ENCODE measurements around the gene NOSIP. TPM values are rescaled to one million over a fixed set of nuclear protein-coding genes. Genes with fewer than 3 reads are reported as not detected.

The NOSIP gene
- polyA plus RNA-seq, 2 donors: 57.9 to 61.8 TPM

DNA sequence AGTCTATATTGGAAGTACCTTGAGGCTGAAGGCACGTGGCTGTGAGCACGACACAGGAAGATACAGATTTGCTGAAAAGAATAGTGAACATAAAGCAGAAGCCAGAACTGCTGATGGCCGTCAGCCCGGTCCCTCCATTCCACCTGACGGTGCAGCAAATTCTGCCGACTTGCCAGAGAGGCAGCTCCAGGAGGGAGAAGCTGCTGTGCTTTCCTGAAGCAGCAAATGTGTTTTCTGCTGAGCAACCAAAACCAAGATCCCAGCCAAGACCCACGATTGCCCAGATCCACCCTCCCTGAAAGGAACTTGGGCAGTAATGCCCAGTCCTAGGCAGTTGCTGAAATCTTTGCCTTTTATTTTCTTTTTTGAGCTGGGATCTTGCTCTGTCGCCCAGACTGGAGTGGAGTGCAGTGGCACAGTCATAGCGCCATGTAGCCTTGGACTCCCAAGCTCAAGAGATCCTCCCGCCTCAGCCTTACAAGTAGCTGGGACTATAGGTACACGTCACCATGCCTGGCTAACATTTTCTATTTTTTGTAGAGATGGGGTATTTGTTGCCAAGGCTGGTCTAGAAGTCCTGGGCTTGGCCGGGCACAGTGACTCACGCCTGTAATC, 59.5 kb downstream of the NOSIP start:
- peaks cover 0 to 2% of the 10 kb centered on the region in 2 donors for H3K4me1 ChIP-seq (ENCODE audit: control insufficient read depth in 2 of 2, insufficient read depth in 2 of 2, low read length in 1 of 2)
- H3K4me3 ChIP-seq (ENCODE audit: low read depth in 1 of 2, low read length in 2 of 2): no peak overlapping the region
- 79 to 83% methylated on average over 13 of the region's 13 CpGs for WGBS, 2 donors
- no peaks in the 10 kb centered on the region for H3K27me3 ChIP-seq (ENCODE audit: control insufficient read depth in 1 of 2, insufficient read depth in 2 of 2, low read length in 2 of 2)
- H3K36me3 ChIP-seq (ENCODE audit: control insufficient read depth in 2 of 2, insufficient read depth in 2 of 2, low read length in 1 of 2): peaks cover 0 to 2% of the 10 kb centered on the region in 2 donors
- H3K27ac ChIP-seq (ENCODE audit: low read depth in 2 of 2, low read length in 1 of 2): no peak overlapping the region
- H3K9me3 ChIP-seq (ENCODE audit: control insufficient read depth in 2 of 2, insufficient read depth in 1 of 2, low read depth in 1 of 2, low read length in 1 of 2): no peaks in the 10 kb centered on the region

DNA sequence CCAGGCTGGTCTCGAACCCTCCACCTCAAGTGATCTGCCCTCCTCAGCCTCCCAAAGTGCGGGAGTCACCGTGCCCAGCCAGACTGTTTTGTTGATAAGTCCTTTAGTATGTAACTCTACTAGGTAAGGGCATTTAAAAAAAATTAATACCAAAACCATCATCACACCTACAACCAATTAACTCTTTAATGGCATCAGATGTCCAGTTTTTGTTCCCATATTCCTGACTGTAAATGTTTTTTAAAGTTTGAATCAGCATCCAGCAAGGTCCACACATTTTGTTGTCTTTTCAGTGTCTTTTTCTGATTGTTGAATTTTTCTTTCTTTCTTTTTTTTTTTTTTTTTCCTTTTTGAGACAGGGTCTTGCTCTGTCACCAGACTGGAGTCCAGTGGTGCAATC, 62.3 kb downstream of the NOSIP start:
- H3K36me3 ChIP-seq (ENCODE audit: control insufficient read depth in 2 of 2, insufficient read depth in 2 of 2, low read length in 1 of 2): no peaks in the 10 kb centered on the region
- no peaks in the 10 kb centered on the region for H3K27me3 ChIP-seq (ENCODE audit: control insufficient read depth in 1 of 2, insufficient read depth in 2 of 2, low read length in 2 of 2)
- H3K9me3 ChIP-seq (ENCODE audit: control insufficient read depth in 2 of 2, insufficient read depth in 1 of 2, low read depth in 1 of 2, low read length in 1 of 2): no peaks in the 10 kb centered on the region
- WGBS, 2 donors: 97 to 98% methylated on average over 3 of the region's 3 CpGs
- peaks cover 2 to 4% of the 10 kb centered on the region in 2 donors for H3K4me1 ChIP-seq (ENCODE audit: control insufficient read depth in 2 of 2, insufficient read depth in 2 of 2, low read length in 1 of 2)
- no peak overlapping the region for H3K4me3 ChIP-seq (ENCODE audit: low read depth in 1 of 2, low read length in 2 of 2)
- no peak overlapping the region for H3K27ac ChIP-seq (ENCODE audit: low read depth in 2 of 2, low read length in 1 of 2)

DNA sequence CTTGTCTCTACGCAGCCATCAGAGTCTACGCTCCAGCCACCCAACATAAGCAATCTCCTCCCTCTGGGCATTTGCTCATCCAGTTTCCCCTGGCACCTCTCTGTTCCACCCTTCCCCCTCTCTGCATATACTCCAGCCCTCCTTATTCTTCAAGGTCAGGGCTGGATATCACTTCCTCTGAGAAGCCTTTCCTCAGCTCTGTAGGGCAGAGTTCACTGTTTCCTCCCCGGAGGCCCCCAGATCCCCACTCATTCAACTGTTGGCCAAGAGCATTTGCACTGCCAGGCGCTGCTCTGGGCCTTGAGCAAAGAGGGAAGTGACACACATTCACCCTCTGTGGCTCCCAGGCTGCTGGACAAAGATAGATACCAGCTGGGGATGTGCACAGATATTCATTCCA, 64.6 kb downstream of the NOSIP start:
- Histone ChIP-seq H3K9me3 (ENCODE audit: control insufficient read depth in 2 of 2, insufficient read depth in 1 of 2, low read depth in 1 of 2, low read length in 1 of 2) (no peaks in the 10 kb centered on the region), H3K27me3 (ENCODE audit: control insufficient read depth in 1 of 2, insufficient read depth in 2 of 2, low read length in 2 of 2) (no peaks in the 10 kb centered on the region), H3K4me3 (ENCODE audit: low read depth in 1 of 2, low read length in 2 of 2) (no peak overlapping the region), H3K36me3 (ENCODE audit: control insufficient read depth in 2 of 2, insufficient read depth in 2 of 2, low read length in 1 of 2) (no peaks in the 10 kb centered on the region), H3K27ac (ENCODE audit: low read depth in 2 of 2, low read length in 1 of 2) (peak overlapping the region in 1 of 2 donors; percentile 16), H3K4me1 (ENCODE audit: control insufficient read depth in 2 of 2, insufficient read depth in 2 of 2, low read length in 1 of 2) (peaks cover 2 to 4% of the 10 kb centered on the region in 2 donors)
- 62 to 74% methylated on average over 4 of the region's 4 CpGs for WGBS, 2 donors

DNA sequence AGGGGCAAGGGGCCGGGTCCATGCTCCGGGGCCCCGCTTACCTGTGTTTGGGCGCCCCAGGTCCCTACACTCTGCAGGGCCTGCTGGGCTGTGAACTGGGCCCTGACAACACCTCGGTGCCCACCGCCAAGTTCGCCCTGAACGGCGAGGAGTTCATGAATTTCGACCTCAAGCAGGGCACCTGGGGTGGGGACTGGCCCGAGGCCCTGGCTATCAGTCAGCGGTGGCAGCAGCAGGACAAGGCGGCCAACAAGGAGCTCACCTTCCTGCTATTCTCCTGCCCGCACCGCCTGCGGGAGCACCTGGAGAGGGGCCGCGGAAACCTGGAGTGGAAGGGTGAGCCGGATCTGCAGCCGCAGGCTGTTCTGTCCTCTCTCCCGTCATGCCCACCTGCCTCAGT, 66.2 kb downstream of the NOSIP start:
- no peak overlapping the region for H3K4me3 ChIP-seq (ENCODE audit: low read depth in 1 of 2, low read length in 2 of 2)
- H3K4me1 ChIP-seq (ENCODE audit: control insufficient read depth in 2 of 2, insufficient read depth in 2 of 2, low read length in 1 of 2): peaks cover 2 to 4% of the 10 kb centered on the region in 2 donors
- H3K27ac ChIP-seq (ENCODE audit: low read depth in 2 of 2, low read length in 1 of 2): no peak overlapping the region
- H3K36me3 ChIP-seq (ENCODE audit: control insufficient read depth in 2 of 2, insufficient read depth in 2 of 2, low read length in 1 of 2): no peaks in the 10 kb centered on the region
- no peaks in the 10 kb centered on the region for H3K9me3 ChIP-seq (ENCODE audit: control insufficient read depth in 2 of 2, insufficient read depth in 1 of 2, low read depth in 1 of 2, low read length in 1 of 2)
- 63 to 72% methylated on average over 14 to 21 of the region's 21 CpGs for WGBS, 2 donors
- H3K27me3 ChIP-seq (ENCODE audit: control insufficient read depth in 1 of 2, insufficient read depth in 2 of 2, low read length in 2 of 2): no peaks in the 10 kb centered on the region

- Histone ChIP-seq H3K36me3 (ENCODE audit: control insufficient read depth in 2 of 2, insufficient read depth in 2 of 2, low read length in 1 of 2) (no peaks in the 10 kb centered on the region), H3K9me3 (ENCODE audit: control insufficient read depth in 2 of 2, insufficient read depth in 1 of 2, low read depth in 1 of 2, low read length in 1 of 2) (no peaks in the 10 kb centered on the region), H3K4me3 (ENCODE audit: low read depth in 1 of 2, low read length in 2 of 2) (peak overlapping the region; percentile 71 to 77), H3K4me1 (ENCODE audit: control insufficient read depth in 2 of 2, insufficient read depth in 2 of 2, low read length in 1 of 2) (peaks cover 2 to 4% of the 10 kb centered on the region in 2 donors), H3K27ac (ENCODE audit: low read depth in 2 of 2, low read length in 1 of 2) (peak overlapping the region in 1 of 2 donors; percentile 22), H3K27me3 (ENCODE audit: control insufficient read depth in 1 of 2, insufficient read depth in 2 of 2, low read length in 2 of 2) (no peaks in the 10 kb centered on the region)
- 27% methylated on average over 11 to 12 of the region's 12 CpGs for WGBS, 2 donors
These were observed 66.6 kb downstream of the NOSIP start for GRCh38 chr19:49513746-49514118.

GRCh38 chr19:49512970-49513745, 67.2 kb downstream of the NOSIP start:
- Histone ChIP-seq H3K36me3 (ENCODE audit: control insufficient read depth in 2 of 2, insufficient read depth in 2 of 2, low read length in 1 of 2) (no peaks in the 10 kb centered on the region), H3K27me3 (ENCODE audit: control insufficient read depth in 1 of 2, insufficient read depth in 2 of 2, low read length in 2 of 2) (no peaks in the 10 kb centered on the region), H3K4me3 (ENCODE audit: low read depth in 1 of 2, low read length in 2 of 2) (peak overlapping the region; percentile 71 to 77), H3K27ac (ENCODE audit: low read depth in 2 of 2, low read length in 1 of 2) (peak overlapping the region; percentile 82 to 87), H3K4me1 (ENCODE audit: control insufficient read depth in 2 of 2, insufficient read depth in 2 of 2, low read length in 1 of 2) (peaks cover 2 to 4% of the 10 kb centered on the region in 2 donors), H3K9me3 (ENCODE audit: control insufficient read depth in 2 of 2, insufficient read depth in 1 of 2, low read depth in 1 of 2, low read length in 1 of 2) (no peaks in the 10 kb centered on the region)
- WGBS, 2 donors: 1% methylated on average over 40 to 50 of the region's 50 CpGs

- no peak overlapping the region for H3K27ac ChIP-seq (ENCODE audit: low read depth in 2 of 2, low read length in 1 of 2)
- H3K27me3 ChIP-seq (ENCODE audit: control insufficient read depth in 1 of 2, insufficient read depth in 2 of 2, low read length in 2 of 2): no peaks in the 10 kb centered on the region
- H3K4me1 ChIP-seq (ENCODE audit: control insufficient read depth in 2 of 2, insufficient read depth in 2 of 2, low read length in 1 of 2): no peaks in the 10 kb centered on the region
- WGBS, 2 donors: 82 to 84% methylated on average over 11 to 12 of the region's 12 CpGs
- H3K9me3 ChIP-seq (ENCODE audit: control insufficient read depth in 2 of 2, insufficient read depth in 1 of 2, low read depth in 1 of 2, low read length in 1 of 2): no peaks in the 10 kb centered on the region
- no peaks in the 10 kb centered on the region for H3K36me3 ChIP-seq (ENCODE audit: control insufficient read depth in 2 of 2, insufficient read depth in 2 of 2, low read length in 1 of 2)
- no peak overlapping the region for H3K4me3 ChIP-seq (ENCODE audit: low read depth in 1 of 2, low read length in 2 of 2)
These were observed 72.4 kb downstream of the NOSIP start for GRCh38 chr19:49507803-49508494.

DNA sequence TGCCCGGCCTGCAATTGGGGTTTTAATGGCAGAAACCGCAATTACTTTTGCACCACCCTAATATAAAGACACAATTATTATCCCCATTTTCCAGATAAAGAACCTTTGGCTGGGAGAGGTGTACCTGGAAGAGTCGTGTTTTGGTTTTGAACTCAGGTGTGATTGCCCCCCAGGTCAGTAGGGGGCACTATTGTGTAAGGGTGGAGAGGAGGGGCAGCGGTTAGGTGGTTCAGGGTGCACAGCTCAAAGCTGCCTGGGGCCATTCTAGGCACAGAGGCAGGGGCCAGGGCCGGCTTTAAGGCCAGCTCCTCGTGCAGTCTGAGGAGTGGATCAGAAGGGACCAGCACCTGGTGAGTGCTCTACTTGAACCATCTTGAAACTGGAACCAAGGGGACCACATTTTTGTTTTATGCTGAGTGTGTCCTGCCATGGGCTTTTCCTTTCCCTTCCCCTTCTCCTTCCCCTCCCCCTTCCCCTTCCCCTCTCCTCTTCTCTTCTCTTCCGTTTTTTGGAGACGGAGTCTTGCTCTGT, 73.7 kb downstream of the NOSIP start:
- no peak overlapping the region for H3K4me3 ChIP-seq (ENCODE audit: low read depth in 1 of 2, low read length in 2 of 2)
- no peaks in the 10 kb centered on the region for H3K27me3 ChIP-seq (ENCODE audit: control insufficient read depth in 1 of 2, insufficient read depth in 2 of 2, low read length in 2 of 2)
- H3K27ac ChIP-seq (ENCODE audit: low read depth in 2 of 2, low read length in 1 of 2): no peak overlapping the region
- H3K36me3 ChIP-seq (ENCODE audit: control insufficient read depth in 2 of 2, insufficient read depth in 2 of 2, low read length in 1 of 2): no peaks in the 10 kb centered on the region
- no peaks in the 10 kb centered on the region for H3K9me3 ChIP-seq (ENCODE audit: control insufficient read depth in 2 of 2, insufficient read depth in 1 of 2, low read depth in 1 of 2, low read length in 1 of 2)
- H3K4me1 ChIP-seq (ENCODE audit: control insufficient read depth in 2 of 2, insufficient read depth in 2 of 2, low read length in 1 of 2): no peaks in the 10 kb centered on the region
- 31 to 34% methylated on average over 8 of the region's 8 CpGs for WGBS, 2 donors

All from esophagus (tissue), 2 donors.